ENCODE results near the gene SCO2. TPM values are rescaled to one million over a fixed set of nuclear protein-coding genes. Genes with fewer than 3 reads are reported as not detected.

The SCO2 gene
- total and polyA plus RNA-seq, 10 of the 15 experiments (the other 5 are each of a cell fraction or from before 2014, with no cell fraction given), result 0.18 to 16.0 (median 2.4) TPM; not detected in 1

DNA sequence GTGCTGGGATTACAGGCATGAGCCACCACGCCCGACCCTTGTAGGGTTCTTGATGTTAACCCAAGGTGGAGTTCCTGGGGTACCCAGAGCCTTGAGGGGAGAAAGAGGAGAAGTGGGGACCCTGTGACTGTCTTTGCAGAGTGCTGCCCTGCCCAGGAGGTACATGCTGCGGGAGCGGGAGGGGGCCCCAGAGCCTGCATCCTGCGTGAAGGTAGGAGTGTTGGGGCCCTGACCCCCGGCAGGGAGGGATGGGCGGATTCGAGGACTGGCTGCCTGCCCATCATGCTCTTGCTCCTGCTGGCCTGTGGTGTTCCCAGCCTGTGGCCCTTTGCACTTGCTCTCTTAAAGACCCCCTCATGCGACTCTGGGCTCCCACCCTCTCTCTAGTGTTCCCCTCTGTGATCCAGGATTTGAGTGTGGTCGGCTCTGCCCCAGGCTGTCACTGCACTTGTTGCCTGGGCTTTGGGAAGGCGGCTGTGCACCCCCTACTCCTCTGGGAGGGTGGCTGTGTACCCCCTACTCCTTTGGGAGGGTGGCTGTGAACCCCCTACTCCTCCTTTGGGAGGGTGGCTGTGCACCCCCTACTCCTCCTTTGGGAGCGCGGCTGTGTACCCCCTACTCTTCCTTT lies 4.5 kb downstream of the SCO2 start:
- RAD21 ChIA-PET (ENCODE audit: unreplicated experiment), result no interaction called here
- no peak for FAIRE-seq

More for the DNA sequence above, 4.5 kb downstream of the SCO2 start:
- no peak for ATAC-seq
- Histone ChIP-seq H3K27me3 (replicated peaks in 1 of 2; ENCODE audit: control insufficient read depth in 2 of 2, insufficient read depth in 2 of 2, low read length in 1 of 2) (no peaks in the 10 kb centered on the region), H3K79me2 (ENCODE audit: control insufficient read depth, insufficient read depth, low read length) (peaks cover 18% of the 10 kb centered on the region), H2AFZ (ENCODE audit: control insufficient read depth, low read depth, low read length) (no peak overlapping the region), H3K36me3 (ENCODE audit: control insufficient read depth in 2 of 2, insufficient read depth in 2 of 2, low read length in 1 of 2) (peaks cover 5 to 53% of the 10 kb centered on the region in 2 experiments; a peak in 3 of 4 replicates), H3K4me2 (ENCODE audit: control insufficient read depth, insufficient read depth) (no peak overlapping the region), H3K9ac (ENCODE audit: control insufficient read depth, insufficient read depth, low read length) (no peak overlapping the region), H3K27ac (ENCODE audit: control insufficient read depth, insufficient read depth) (no peak overlapping the region), H4K20me1 (ENCODE audit: control insufficient read depth, insufficient read depth) (no peaks in the 10 kb centered on the region), H3K4me1 (ENCODE audit: control insufficient read depth, insufficient read depth, low read length) (peaks cover 4% of the 10 kb centered on the region; the same call in 1 of the 2 replicates), H3K9me3 (replicated peaks; ENCODE audit: control insufficient read depth, insufficient read depth, low read length) (no peaks in the 10 kb centered on the region), H3K4me3 (no peak overlapping the region)
- ChIA-PET SMC1A (ENCODE audit: uncharacterized antibody, unreplicated experiment) (no interaction called here), CTCF (no interaction called here), POLR2A (no interaction called here)
- no peak for TF ChIP-seq NR2C1 (IDR thresholded peaks at IDR 0.05)
- TF ChIP-seq BACH1 (IDR thresholded peaks at IDR 0.05; ENCODE audit: borderline replicate concordance), result no peak
- TF ChIP-seq, protein P1, sequence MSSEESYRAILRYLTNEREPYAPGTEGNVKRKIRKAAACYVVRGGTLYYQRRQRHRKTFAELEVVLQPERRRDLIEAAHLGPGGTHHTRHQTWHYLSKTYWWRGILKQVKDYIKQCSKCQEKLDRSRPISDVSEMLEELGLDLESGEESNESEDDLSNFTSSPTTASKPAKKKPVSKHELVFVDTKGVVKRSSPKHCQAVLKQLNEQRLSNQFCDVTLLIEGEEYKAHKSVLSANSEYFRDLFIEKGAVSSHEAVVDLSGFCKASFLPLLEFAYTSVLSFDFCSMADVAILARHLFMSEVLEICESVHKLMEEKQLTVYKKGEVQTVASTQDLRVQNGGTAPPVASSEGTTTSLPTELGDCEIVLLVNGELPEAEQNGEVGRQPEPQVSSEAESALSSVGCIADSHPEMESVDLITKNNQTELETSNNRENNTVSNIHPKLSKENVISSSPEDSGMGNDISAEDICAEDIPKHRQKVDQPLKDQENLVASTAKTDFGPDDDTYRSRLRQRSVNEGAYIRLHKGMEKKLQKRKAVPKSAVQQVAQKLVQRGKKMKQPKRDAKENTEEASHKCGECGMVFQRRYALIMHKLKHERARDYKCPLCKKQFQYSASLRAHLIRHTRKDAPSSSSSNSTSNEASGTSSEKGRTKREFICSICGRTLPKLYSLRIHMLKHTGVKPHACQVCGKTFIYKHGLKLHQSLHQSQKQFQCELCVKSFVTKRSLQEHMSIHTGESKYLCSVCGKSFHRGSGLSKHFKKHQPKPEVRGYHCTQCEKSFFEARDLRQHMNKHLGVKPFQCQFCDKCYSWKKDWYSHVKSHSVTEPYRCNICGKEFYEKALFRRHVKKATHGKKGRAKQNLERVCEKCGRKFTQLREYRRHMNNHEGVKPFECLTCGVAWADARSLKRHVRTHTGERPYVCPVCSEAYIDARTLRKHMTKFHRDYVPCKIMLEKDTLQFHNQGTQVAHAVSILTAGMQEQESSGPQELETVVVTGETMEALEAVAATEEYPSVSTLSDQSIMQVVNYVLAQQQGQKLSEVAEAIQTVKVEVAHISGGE (CRISPR knock-in tag; IDR thresholded peaks at IDR 0.05), result no peak
- TF ChIP-seq TCF12 (IDR thresholded peaks at IDR 0.05; ENCODE audit: low read depth, low read length), result no peak
- no peak for TF ChIP-seq CEBPB (IDR thresholded peaks at IDR 0.05; ENCODE audit: borderline replicate concordance in 1 of 2, low read depth in 2 of 2, low read length in 2 of 2)
- TF ChIP-seq CHD2 (IDR thresholded peaks at IDR 0.05; ENCODE audit: borderline replicate concordance, low read depth, low read length), result no peak
- TF ChIP-seq, protein P2, sequence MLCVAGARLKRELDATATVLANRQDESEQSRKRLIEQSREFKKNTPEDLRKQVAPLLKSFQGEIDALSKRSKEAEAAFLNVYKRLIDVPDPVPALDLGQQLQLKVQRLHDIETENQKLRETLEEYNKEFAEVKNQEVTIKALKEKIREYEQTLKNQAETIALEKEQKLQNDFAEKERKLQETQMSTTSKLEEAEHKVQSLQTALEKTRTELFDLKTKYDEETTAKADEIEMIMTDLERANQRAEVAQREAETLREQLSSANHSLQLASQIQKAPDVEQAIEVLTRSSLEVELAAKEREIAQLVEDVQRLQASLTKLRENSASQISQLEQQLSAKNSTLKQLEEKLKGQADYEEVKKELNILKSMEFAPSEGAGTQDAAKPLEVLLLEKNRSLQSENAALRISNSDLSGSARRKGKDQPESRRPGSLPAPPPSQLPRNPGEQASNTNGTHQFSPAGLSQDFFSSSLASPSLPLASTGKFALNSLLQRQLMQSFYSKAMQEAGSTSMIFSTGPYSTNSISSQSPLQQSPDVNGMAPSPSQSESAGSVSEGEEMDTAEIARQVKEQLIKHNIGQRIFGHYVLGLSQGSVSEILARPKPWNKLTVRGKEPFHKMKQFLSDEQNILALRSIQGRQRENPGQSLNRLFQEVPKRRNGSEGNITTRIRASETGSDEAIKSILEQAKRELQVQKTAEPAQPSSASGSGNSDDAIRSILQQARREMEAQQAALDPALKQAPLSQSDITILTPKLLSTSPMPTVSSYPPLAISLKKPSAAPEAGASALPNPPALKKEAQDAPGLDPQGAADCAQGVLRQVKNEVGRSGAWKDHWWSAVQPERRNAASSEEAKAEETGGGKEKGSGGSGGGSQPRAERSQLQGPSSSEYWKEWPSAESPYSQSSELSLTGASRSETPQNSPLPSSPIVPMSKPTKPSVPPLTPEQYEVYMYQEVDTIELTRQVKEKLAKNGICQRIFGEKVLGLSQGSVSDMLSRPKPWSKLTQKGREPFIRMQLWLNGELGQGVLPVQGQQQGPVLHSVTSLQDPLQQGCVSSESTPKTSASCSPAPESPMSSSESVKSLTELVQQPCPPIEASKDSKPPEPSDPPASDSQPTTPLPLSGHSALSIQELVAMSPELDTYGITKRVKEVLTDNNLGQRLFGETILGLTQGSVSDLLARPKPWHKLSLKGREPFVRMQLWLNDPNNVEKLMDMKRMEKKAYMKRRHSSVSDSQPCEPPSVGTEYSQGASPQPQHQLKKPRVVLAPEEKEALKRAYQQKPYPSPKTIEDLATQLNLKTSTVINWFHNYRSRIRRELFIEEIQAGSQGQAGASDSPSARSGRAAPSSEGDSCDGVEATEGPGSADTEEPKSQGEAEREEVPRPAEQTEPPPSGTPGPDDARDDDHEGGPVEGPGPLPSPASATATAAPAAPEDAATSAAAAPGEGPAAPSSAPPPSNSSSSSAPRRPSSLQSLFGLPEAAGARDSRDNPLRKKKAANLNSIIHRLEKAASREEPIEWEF (IDR thresholded peaks at IDR 0.05; ENCODE audit: insufficient replicate concordance, low read depth, low read length), result no peak
- no peak for TF ChIP-seq YBX1 (IDR thresholded peaks at IDR 0.05)
- TF ChIP-seq PAX8 (IDR thresholded peaks at IDR 0.05), result no peak
- TF ChIP-seq CBX3 (IDR thresholded peaks at IDR 0.05; ENCODE audit: borderline replicate concordance, low read depth), result no peak
- TF ChIP-seq RB1 (IDR thresholded peaks at IDR 0.05; ENCODE audit: borderline replicate concordance), result no peak
- TF ChIP-seq, protein P3, sequence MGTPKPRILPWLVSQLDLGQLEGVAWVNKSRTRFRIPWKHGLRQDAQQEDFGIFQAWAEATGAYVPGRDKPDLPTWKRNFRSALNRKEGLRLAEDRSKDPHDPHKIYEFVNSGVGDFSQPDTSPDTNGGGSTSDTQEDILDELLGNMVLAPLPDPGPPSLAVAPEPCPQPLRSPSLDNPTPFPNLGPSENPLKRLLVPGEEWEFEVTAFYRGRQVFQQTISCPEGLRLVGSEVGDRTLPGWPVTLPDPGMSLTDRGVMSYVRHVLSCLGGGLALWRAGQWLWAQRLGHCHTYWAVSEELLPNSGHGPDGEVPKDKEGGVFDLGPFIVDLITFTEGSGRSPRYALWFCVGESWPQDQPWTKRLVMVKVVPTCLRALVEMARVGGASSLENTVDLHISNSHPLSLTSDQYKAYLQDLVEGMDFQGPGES (IDR thresholded peaks at IDR 0.05), result no peak
- no peak for TF ChIP-seq HDGF (IDR thresholded peaks at IDR 0.05)
- intact Hi-C loops (cut with micrococcal nuclease; ENCODE audit: unreplicated experiment), result no loop called here
- in situ Hi-C loops (cut with MboI), result no loop called here
- DNase-seq (ENCODE audit: low read depth, low spot score), result no peak
- BruUV-seq (replicated peaks), result no TSS peak
- 92% methylated on average over 10 of the region's 13 CpGs for WGBS (ENCODE audit: insufficient coverage, insufficient replicate concordance, low lambda C conversion rate, missing lambda C conversion rate)

Data from GM12878 (cell line).